ENCODE results near the gene SYCP2. TPM values are rescaled to one million over a fixed set of nuclear protein-coding genes. Genes with fewer than 3 reads are reported as not detected.

Gene SYCP2
- total RNA-seq, 1 experiment from 2014 or later, result 1.8 TPM

GRCh38 chr20:59873409-59873808, 60.0 kb downstream of the SYCP2 start:
- CTCF ChIA-PET, result no interaction called here
- H3K27me3 ChIP-seq (ENCODE audit: low read length), result no peaks in the 10 kb centered on the region
- no peak for DNase-seq
- H3K9me2 ChIP-seq (replicated peaks; ENCODE audit: low read length), result no peaks in the 10 kb centered on the region
- no TSS peak for BruUV-seq (replicated peaks)
- H3K27ac ChIP-seq (ENCODE audit: low read length), result no peak overlapping the region
- no peaks in the 10 kb centered on the region for H3K9me3 ChIP-seq (ENCODE audit: low read length)
- no peaks in the 10 kb centered on the region for H3F3A ChIP-seq (ENCODE audit: low read length, unreplicated experiment)
- ATAC-seq, result no peak
- POLR2A ChIA-PET (ENCODE audit: unreplicated experiment), result no interaction called here
- H3K4me2 ChIP-seq (ENCODE audit: low read length), result no peak overlapping the region
- no peak overlapping the region for H2AFZ ChIP-seq (ENCODE audit: low read length)
- no peak overlapping the region for H3K9ac ChIP-seq (ENCODE audit: low read length)
- H3K4me1 ChIP-seq (ENCODE audit: insufficient read depth, low read length), result no peaks in the 10 kb centered on the region
- no peaks in the 10 kb centered on the region for H3K36me3 ChIP-seq (ENCODE audit: low read depth, low read length)
- H4K20me1 ChIP-seq (ENCODE audit: low read length), result no peaks in the 10 kb centered on the region
- no peaks in the 10 kb centered on the region for H3K79me2 ChIP-seq (ENCODE audit: low read length)
- TF ChIP-seq EZH2phosphoT487 (IDR thresholded peaks at IDR 0.05; ENCODE audit: borderline replicate concordance, low read length) (no peak), CTCF (conservative IDR thresholded peaks at IDR 0.05; ENCODE audit: low read depth, low read length) (no peak), EZH2 (IDR thresholded peaks at IDR 0.05; ENCODE audit: low read length, unreplicated experiment) (no peak)
- no peak overlapping the region for H3K4me3 ChIP-seq (ENCODE audit: low read length)
- intact Hi-C loops (cut with micrococcal nuclease), result no loop called here

DNA sequence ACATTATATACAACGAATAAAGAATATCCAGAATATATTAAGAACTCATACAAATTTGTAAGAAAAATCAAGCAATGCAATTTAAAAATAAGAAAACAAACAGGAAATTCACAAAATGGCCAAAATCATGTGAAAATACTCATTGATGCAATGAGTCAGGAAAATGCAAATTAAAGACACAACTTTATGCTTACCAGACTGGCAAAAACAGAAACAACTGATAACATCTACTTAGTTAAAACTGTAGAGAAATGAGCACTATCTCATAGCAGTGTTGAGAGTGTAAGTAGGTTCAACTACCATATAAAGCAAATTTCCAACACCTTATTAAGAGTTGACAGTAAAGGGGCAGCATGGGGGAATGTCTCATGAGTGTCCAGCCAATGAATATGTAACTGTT, 62.3 kb downstream of the SYCP2 start:
- Histone ChIP-seq H3K27me3 (ENCODE audit: low read length) (no peaks in the 10 kb centered on the region), H3K4me2 (ENCODE audit: low read length) (no peak overlapping the region), H3F3A (ENCODE audit: low read length, unreplicated experiment) (no peaks in the 10 kb centered on the region), H3K4me3 (ENCODE audit: low read length) (no peak overlapping the region), H3K9ac (ENCODE audit: low read length) (no peak overlapping the region), H3K36me3 (ENCODE audit: low read depth, low read length) (no peaks in the 10 kb centered on the region), H3K4me1 (ENCODE audit: insufficient read depth, low read length) (no peaks in the 10 kb centered on the region), H3K9me3 (ENCODE audit: low read length) (no peaks in the 10 kb centered on the region), H4K20me1 (ENCODE audit: low read length) (no peaks in the 10 kb centered on the region), H3K27ac (ENCODE audit: low read length) (no peak overlapping the region), H2AFZ (ENCODE audit: low read length) (no peak overlapping the region), H3K9me2 (replicated peaks; ENCODE audit: low read length) (no peaks in the 10 kb centered on the region), H3K79me2 (ENCODE audit: low read length) (no peaks in the 10 kb centered on the region)
- DNase-seq (no peak), ATAC-seq (no peak)
- TF ChIP-seq EZH2phosphoT487 (IDR thresholded peaks at IDR 0.05; ENCODE audit: borderline replicate concordance, low read length) (no peak), CTCF (conservative IDR thresholded peaks at IDR 0.05; ENCODE audit: low read depth, low read length) (no peak), EZH2 (IDR thresholded peaks at IDR 0.05; ENCODE audit: low read length, unreplicated experiment) (no peak)
- no TSS peak for BruUV-seq (replicated peaks)
- ChIA-PET CTCF (no interaction called here), POLR2A (ENCODE audit: unreplicated experiment) (no interaction called here)
- intact Hi-C loops (cut with micrococcal nuclease), result no loop called here

DNA sequence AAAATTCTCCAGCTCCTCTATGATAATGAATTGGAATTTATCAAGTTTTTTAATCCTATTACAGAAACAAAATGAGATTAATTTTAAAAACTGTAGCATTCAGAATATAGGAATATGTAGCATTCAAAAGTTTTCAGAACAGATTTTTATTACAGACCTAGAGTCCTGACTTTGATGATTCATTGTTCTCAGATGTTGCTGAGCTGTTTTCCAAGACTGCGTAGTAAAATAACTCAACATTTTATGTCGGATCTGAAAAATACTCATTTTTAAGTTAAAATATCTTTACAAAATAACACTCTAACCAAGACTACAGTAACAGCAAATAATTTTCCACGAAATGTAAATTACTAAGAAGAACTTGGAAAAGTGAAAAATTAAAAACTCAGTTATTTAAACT, 67.1 kb downstream of the SYCP2 start:
- Histone ChIP-seq H2AFZ (ENCODE audit: low read length) (no peak overlapping the region), H3K4me2 (ENCODE audit: low read length) (no peak overlapping the region), H3K9me2 (replicated peaks; ENCODE audit: low read length) (no peaks in the 10 kb centered on the region), H3K27me3 (ENCODE audit: low read length) (no peaks in the 10 kb centered on the region), H3K79me2 (ENCODE audit: low read length) (no peaks in the 10 kb centered on the region), H4K20me1 (ENCODE audit: low read length) (no peaks in the 10 kb centered on the region), H3K36me3 (ENCODE audit: low read depth, low read length) (no peaks in the 10 kb centered on the region), H3K9ac (ENCODE audit: low read length) (no peak overlapping the region), H3F3A (ENCODE audit: low read length, unreplicated experiment) (no peaks in the 10 kb centered on the region), H3K4me1 (ENCODE audit: insufficient read depth, low read length) (no peaks in the 10 kb centered on the region), H3K9me3 (ENCODE audit: low read length) (no peaks in the 10 kb centered on the region), H3K4me3 (ENCODE audit: low read length) (no peak overlapping the region), H3K27ac (ENCODE audit: low read length) (no peak overlapping the region)
- POLR2A ChIA-PET (ENCODE audit: unreplicated experiment), result no interaction called here
- TF ChIP-seq EZH2phosphoT487 (IDR thresholded peaks at IDR 0.05; ENCODE audit: borderline replicate concordance, low read length), result no peak
- no peak for TF ChIP-seq EZH2 (IDR thresholded peaks at IDR 0.05; ENCODE audit: low read length, unreplicated experiment)
- TF ChIP-seq CTCF (conservative IDR thresholded peaks at IDR 0.05; ENCODE audit: low read depth, low read length), result no peak
- ATAC-seq (no peak), DNase-seq (no peak)
- intact Hi-C loops (cut with micrococcal nuclease), result no loop called here
- CTCF ChIA-PET, result interaction anchor here (0.6 kb wide), 1 partner anchor 70 kb away, joined by 5 read pairs; no protein-coding TSS in a partner anchor
- no TSS peak for BruUV-seq (replicated peaks)

Data from PC-3 (cell line).